B cell (primary cell): Measurements from ENCODE around the gene SIK3. TPM values are rescaled to one million over a fixed set of nuclear protein-coding genes. Genes with fewer than 3 reads are reported as not detected.

Experiments used
- ATAC-seq: fragments of 200-7000 bp; cut with Tn5 transposase; one replicate; pipeline ENCODE4 v1.10.0; 2021; ENCODE audit warnings: low read depth, mild to moderate bottlenecking, moderate number of reproducible peaks, moderate library complexity
- CTCF ChIA-PET: fragments of 350-600 bp; sonication (Branson Sonifier 250); formaldehyde crosslinking; loops from one replicate; lab custom pipeline; 2021; ENCODE audit warnings: antibody characterized with exemption, inconsistent platforms; lab: Charles Lee
- POLR2A ChIA-PET: fragments of 350-600 bp; sonication (Branson Sonifier 250); formaldehyde crosslinking; loops from one replicate; lab custom pipeline; 2021; ENCODE audit warnings: antibody characterized with exemption; lab: Charles Lee
- DNase-seq: peaks from one replicate; pipeline ENCODE4 v3.0.0; 2013
- H2AFZ ChIP-seq: 2 replicates; pipeline ENCODE4 v1.6.1; 2012; ENCODE audit warnings: mild to moderate bottlenecking, low read depth, low read length; ENCODE audit not compliant: insufficient read depth, poor library complexity, severe bottlenecking
- H3K27ac ChIP-seq, 2 donors: 1 replicate in 1 of 2; 2 replicates in 1 of 2; pipeline ENCODE4 v1.5.1; 2012 to 2013; ENCODE audit warnings: low read length in 2 of 2, mild to moderate bottlenecking in 2 of 2, moderate library complexity in 1 of 2
- H3K27me3 ChIP-seq, 4 experiments: fragments of 200-600 bp in 1 of 4; sonication (generic) in 1 of 4; replicated peaks in 1 of 4; 1 replicate in 2 of 4; 2 replicates in 2 of 4; pipeline versions ENCODE4 v1.6.1 to v1.7.0; 2013 to 2016; ENCODE audit warnings: low read length in 3 of 4, mild to moderate bottlenecking in 2 of 4, mixed read lengths in 1 of 4, moderate library complexity in 1 of 4; ENCODE audit not compliant: insufficient read depth in 4 of 4, control insufficient read depth in 3 of 4; ENCODE audit errors: control extremely low read depth in 1 of 4
- H3K36me3 ChIP-seq, 2 experiments: replicated peaks in 1 of 2; 1 replicate in 1 of 2; 2 replicates in 1 of 2; pipeline versions ENCODE4 v1.6.1 to v1.7.1; 2013; ENCODE audit warnings: low read length in 1 of 2; ENCODE audit not compliant: insufficient read depth in 2 of 2, control insufficient read depth in 1 of 2; ENCODE audit errors: control extremely low read depth in 1 of 2, extremely low read depth in 1 of 2
- H3K4me1 ChIP-seq, 2 donors: fragments of 200-600 bp in 1 of 2; sonication (generic) in 1 of 2; 1 replicate in 1 of 2; 2 replicates in 1 of 2; pipeline versions ENCODE4 v1.5.1 to v1.6.1; 2013 to 2017; ENCODE audit warnings: low read length in 2 of 2; ENCODE audit not compliant: control insufficient read depth in 2 of 2, insufficient read depth in 2 of 2
- H3K4me2 ChIP-seq: replicated peaks from 2 replicates; pipeline ENCODE3; 2012; ENCODE audit warnings: mild to moderate bottlenecking, low read depth, low read length; ENCODE audit not compliant: poor library complexity, severe bottlenecking
- H3K4me3 ChIP-seq, 5 experiments: fragments of 200-600 bp in 1 of 5; sonication (generic) in 1 of 5; 1 replicate in 3 of 5; 2 replicates in 2 of 5; pipeline versions ENCODE4 v1.5.1 to v1.7.0; 2011 to 2016; ENCODE audit warnings: low read length in 4 of 5, mild to moderate bottlenecking in 4 of 5, low read depth in 2 of 5, control low read depth in 1 of 5, moderate library complexity in 1 of 5; ENCODE audit not compliant: insufficient read depth in 1 of 5; ENCODE audit errors: control extremely low read depth in 1 of 5, extremely low read depth in 1 of 5
- H3K79me2 ChIP-seq: fragments of 200-600 bp; sonication (generic); one replicate; pipeline ENCODE4 v1.6.0; 2016; ENCODE audit warnings: low read length; ENCODE audit not compliant: control insufficient read depth, insufficient read depth
- H3K9ac ChIP-seq: fragments of 200-600 bp; sonication (generic); 2 replicates; pipeline ENCODE4 v1.6.1; 2017; ENCODE audit warnings: mild to moderate bottlenecking, low read length, moderate library complexity
- H3K9me3 ChIP-seq, 3 donors: one replicate each; pipeline versions ENCODE4 v1.6.1 to v1.7.1; 2013; ENCODE audit warnings: low read length in 2 of 3; ENCODE audit not compliant: control insufficient read depth in 2 of 3, insufficient read depth in 1 of 3; ENCODE audit errors: control extremely low read depth in 1 of 3
- H4K20me1 ChIP-seq: 2 replicates; pipeline ENCODE4 v1.6.0; 2012; ENCODE audit warnings: mild to moderate bottlenecking, low read length; ENCODE audit not compliant: insufficient read depth, control insufficient read depth, poor library complexity, severe bottlenecking
- H3K27ac Mint-ChIP-seq: one replicate; pipeline ENCODE4 v1.8.0; 2021; ENCODE audit warnings: mixed read lengths
- H3K27me3 Mint-ChIP-seq: one replicate; pipeline ENCODE4 v1.8.0; 2021; ENCODE audit warnings: mixed read lengths
- H3K4me1 Mint-ChIP-seq: one replicate; pipeline ENCODE4 v1.8.0; 2021; ENCODE audit warnings: mixed read lengths
- H3K4me3 Mint-ChIP-seq: one replicate; pipeline ENCODE4 v1.8.0; 2021; ENCODE audit warnings: mixed read lengths
- H3K9me3 Mint-ChIP-seq: one replicate; pipeline ENCODE4 v1.8.0; 2022; ENCODE audit warnings: mixed read lengths; ENCODE audit not compliant: insufficient read depth
- EZH2 ChIP-seq: IDR thresholded peaks from 2 replicates; pipeline ENCODE4 v1.6.1; 2012; ENCODE audit warnings: borderline replicate concordance, low read depth, mild to moderate bottlenecking, moderate library complexity, low read length; ENCODE audit not compliant: insufficient read depth, poor library complexity, severe bottlenecking
- WGBS: methylation state at CpG from one replicate; pipeline ENCODE4 v1.1.5; 2013; ENCODE audit warnings: missing lambda C conversion rate; ENCODE audit not compliant: insufficient coverage; 5-methylcytosine and 5-hydroxymethylcytosine counted together
- intact Hi-C: fragments of 100-400 bp; cut with micrococcal nuclease; formaldehyde crosslinking; loops from one replicate; pipeline ENCODE4 v1.10.0; 2022
- polyA plus RNA-seq: library from polyadenylated mRNA; depleted of rRNA; stranded (reverse); fragments of >200 nt; gene quantifications from 2 replicates; pipeline ENCODE4 v1.2.3, GENCODE V29; 2012
- total RNA-seq, 2 donors: library from RNA; stranded (reverse); fragments of 120-200 nt in 1 of 2; gene quantifications; 1 replicate in 1 of 2; 2 replicates in 1 of 2; pipeline versions ENCODE4 v1.2.3 to v1.2.4, GENCODE V29; 2013 to 2022
- TF ChIP-seq, protein P1 (sequence below): fragments of 200-600 bp; IDR thresholded peaks from one replicate; pipeline ENCODE4 v1.8.0; 2022; ENCODE audit warnings: antibody characterized with exemption, mild to moderate bottlenecking

The SIK3 gene
- total and polyA plus RNA-seq, 2 donors (not counting 1 experiment from before 2014, with no cell fraction given), result 36.5 to 180 TPM

DNA sequence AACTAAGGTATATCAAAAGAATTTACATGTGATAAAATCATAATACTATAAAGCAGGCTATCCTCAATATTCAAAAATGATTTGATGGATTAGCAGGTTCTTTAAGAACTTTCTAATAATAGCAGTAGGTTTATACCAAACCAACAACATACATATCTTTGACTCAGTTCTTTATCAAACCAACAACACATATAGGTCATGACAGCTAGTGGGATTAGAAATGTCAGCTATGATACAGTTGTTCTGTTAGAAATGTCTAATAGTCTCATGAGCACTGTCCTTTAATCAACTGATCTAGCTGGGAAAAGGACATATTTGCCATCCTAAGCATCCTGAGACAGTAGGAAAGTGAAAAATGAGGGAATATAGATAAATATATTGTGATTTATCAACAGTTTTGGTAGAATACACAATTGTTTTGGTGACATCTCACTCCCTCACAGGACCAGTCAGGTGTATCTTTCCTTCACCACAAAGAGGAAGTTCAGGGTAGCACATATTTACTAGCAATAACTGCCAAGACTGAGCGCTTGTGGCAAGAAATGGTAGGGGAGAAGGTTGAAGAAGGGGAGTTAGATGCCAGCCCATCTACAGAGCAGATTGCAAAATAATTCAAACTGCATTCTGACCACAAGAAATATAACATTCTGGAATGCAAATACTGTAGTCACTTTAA lies 170.0 kb downstream of the SIK3 start:
- no peaks in the 10 kb centered on the region for H3K9me3 Mint-ChIP-seq
- peak overlapping the region; percentile 95 to 96 for H3K27ac ChIP-seq
- H3K4me3 Mint-ChIP-seq, result peak overlapping the region; percentile 23
- peak overlapping the region; percentile 76 for H3K4me2 ChIP-seq
- WGBS, result no CpG with 5 or more reads among the region's 1 CpG
- peaks cover 85% of the 10 kb centered on the region for H3K4me1 Mint-ChIP-seq
- H3K27ac Mint-ChIP-seq, result peak overlapping the region; percentile 95
- peaks cover 59% of the 10 kb centered on the region for H3K79me2 ChIP-seq
- intact Hi-C loops, result loop anchor here (1.0 to 10.0 kb wide), 4 partner anchors 52 to 156 kb away; partner anchors contain the start of gene BUD13
- H3K9me3 ChIP-seq, result peaks cover 0 to 3% (median 0%) of the 10 kb centered on the region in 3 donors
- peak; percentile 84 for DNase-seq
- H4K20me1 ChIP-seq, result no peaks in the 10 kb centered on the region
- peaks cover 95 to 99% of the 10 kb centered on the region in 2 donors for H3K4me1 ChIP-seq
- H3K4me3 ChIP-seq, result peak overlapping the region in 1 of 5 experiments; percentile 54
- TF ChIP-seq, protein P1, sequence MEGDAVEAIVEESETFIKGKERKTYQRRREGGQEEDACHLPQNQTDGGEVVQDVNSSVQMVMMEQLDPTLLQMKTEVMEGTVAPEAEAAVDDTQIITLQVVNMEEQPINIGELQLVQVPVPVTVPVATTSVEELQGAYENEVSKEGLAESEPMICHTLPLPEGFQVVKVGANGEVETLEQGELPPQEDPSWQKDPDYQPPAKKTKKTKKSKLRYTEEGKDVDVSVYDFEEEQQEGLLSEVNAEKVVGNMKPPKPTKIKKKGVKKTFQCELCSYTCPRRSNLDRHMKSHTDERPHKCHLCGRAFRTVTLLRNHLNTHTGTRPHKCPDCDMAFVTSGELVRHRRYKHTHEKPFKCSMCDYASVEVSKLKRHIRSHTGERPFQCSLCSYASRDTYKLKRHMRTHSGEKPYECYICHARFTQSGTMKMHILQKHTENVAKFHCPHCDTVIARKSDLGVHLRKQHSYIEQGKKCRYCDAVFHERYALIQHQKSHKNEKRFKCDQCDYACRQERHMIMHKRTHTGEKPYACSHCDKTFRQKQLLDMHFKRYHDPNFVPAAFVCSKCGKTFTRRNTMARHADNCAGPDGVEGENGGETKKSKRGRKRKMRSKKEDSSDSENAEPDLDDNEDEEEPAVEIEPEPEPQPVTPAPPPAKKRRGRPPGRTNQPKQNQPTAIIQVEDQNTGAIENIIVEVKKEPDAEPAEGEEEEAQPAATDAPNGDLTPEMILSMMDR, result no peak
- no peak for TF ChIP-seq EZH2
- no peaks in the 10 kb centered on the region for H3K27me3 Mint-ChIP-seq
- H3K27me3 ChIP-seq, result no peaks in the 10 kb centered on the region
- peak; percentile 76 for ATAC-seq
- peak overlapping the region; percentile 59 for H3K9ac ChIP-seq
- POLR2A ChIA-PET, result interaction anchor here (1.0 to 3.2 kb wide), 2 partner anchors 168 to 170 kb away, joined by 3 to 19 read pairs; partner anchors contain the start of gene SIK3
- no peak overlapping the region for H2AFZ ChIP-seq
- CTCF ChIA-PET, result interaction anchor here (0.6 to 7.6 kb wide), 11 partner anchors 31 to 217 kb away, joined by 3 to 57 read pairs (median 4); partner anchors contain the start of gene SIK3
- peaks cover 0 to 12% of the 10 kb centered on the region in 2 experiments for H3K36me3 ChIP-seq
